ENCODE data around the gene CHERP. TPM values are rescaled to one million over a fixed set of nuclear protein-coding genes. Genes with fewer than 3 reads are reported as not detected.
"Not testable (repeated sequence)": the region's sequence is repeated elsewhere in the genome, so short reads cannot be mapped to it uniquely, and the experiment has no call there.

Gene CHERP
- polyA plus RNA-seq, 3 donors: 28.9 to 30.1 (median 29.4) TPM

DNA sequence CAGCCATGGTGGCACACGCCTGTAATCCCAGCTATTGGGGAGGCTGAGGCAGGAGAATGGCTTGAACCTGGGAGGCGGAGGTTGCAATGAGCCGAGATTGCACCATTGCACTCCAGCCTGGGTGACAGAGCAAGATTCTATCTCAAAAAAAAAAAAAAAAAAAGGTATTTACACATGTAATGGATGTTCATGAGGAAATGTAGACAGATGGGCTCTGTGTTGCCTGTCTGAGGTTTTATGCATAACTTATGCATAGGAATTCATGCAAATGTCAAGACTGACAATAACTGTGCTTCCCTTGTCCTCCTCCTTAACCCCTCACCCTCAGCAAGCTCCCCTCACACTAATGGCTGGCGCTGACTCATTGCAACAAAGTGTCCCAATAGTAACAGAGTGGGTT is 55.8 kb downstream of the CHERP start:
- not testable (repeated sequence) for DNase-seq (ENCODE audit: low read depth in 3 of 3, low spot score in 2 of 3)

DNA sequence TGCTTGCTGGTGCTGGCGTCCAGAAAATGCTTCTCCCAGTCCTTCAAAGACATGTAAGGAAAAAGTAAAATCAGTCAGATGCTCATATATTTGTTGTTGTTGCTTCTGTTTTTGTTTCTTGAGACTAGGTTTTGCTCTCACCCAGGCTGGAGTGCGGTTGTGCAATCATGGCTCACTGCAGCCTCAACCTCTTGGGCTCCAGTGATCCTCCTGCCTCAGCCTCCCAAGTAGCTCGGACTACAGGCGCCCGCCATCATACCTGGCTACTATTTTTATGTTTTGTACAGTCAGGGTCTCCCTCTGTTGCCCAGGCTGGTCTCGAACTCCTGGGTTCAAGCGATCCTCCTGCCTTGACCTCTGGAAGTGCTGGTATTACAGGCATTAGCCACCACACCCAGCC is 59.5 kb downstream of the CHERP start:
- no peak for DNase-seq (ENCODE audit: low read depth in 3 of 3, low spot score in 2 of 3)

DNA sequence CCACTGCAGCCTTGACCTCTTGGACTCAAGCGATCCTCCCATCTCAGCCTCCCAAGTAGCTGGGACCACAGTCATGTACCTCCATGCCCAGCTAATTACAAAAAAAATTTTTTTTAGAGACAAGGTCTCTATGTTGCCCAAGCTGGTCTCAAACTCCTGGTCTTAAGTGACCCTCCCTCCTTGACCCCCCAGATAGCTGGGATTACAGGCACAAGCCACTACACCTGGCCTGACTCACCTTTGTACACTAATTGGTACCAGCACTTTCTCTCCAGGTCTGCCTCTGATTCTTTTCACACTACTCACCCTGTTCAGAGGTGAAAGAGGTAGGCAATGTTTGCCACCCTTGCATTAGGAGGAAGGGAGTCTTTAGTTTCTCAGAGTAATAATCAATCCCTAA is 64.9 kb downstream of the CHERP start:
- DNase-seq (ENCODE audit: low read depth in 3 of 3, low spot score in 2 of 3): no peak

DNA sequence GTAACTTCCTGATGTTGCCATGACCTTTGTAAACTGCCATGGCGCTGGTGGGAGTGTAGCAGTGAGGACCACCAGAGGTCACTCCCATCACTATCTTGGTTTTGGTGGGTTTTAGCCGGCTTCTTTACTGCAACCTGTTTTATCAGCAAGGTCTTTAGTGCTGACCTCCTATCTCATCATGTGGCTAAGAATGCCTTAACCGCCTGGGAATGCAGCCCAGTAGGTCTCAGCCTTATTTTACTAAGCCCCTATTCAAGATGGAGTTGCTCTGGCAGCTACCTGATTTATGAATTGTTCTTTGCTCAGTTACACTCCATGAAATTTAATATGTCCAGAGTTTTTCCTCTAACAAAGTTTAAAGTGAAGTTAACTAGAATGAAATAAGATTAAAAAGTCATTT is 65.8 kb downstream of the CHERP start:
- no peak for DNase-seq (ENCODE audit: low read depth in 3 of 3, low spot score in 2 of 3)

DNA sequence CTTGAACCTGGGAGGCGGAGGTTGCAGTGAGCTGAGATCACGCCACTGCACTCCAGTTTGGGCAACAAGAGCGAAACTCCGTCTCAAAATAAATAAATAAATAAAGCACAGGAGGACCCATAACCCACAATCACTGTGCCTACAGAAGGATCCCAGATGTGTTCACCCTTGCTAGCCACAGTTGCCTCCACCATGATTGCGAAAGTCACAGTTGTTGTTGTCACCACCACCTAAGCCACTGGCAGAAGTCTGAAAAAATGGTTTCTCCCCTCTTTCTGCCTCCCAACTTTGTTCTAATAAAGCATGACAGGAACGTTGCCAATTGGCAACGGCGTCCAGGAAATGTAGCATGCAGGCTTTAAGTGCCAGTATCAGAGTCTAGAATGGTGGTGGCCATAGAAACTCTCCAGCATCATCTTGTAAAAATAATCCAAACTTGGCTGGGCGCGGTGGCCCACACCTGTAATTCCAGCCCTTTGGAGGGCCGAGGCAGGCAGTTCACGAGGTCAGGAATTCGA is 68.3 kb downstream of the CHERP start:
- no peak for DNase-seq (ENCODE audit: low read depth in 3 of 3, low spot score in 2 of 3)

DNA sequence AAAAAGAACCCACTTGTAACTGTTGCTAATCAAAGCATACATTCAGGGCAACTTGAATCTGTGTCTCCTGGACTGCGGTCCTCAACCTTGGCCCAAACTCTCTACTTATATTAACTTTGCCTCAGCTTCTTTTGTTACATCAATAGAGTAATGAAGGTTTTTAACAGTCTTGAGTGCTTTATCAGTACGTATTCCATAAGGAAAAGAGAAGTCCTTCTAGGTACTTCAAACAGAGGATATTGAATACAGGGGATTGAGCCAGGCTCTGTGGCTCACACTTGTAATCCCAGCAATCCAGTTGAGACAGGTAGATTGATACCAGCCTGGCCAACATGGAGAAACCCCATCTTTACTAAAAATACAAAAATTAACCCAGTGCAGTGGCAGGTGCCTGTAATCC is 69.2 kb downstream of the CHERP start:
- no peak for DNase-seq (ENCODE audit: low read depth in 3 of 3, low spot score in 2 of 3)

DNA sequence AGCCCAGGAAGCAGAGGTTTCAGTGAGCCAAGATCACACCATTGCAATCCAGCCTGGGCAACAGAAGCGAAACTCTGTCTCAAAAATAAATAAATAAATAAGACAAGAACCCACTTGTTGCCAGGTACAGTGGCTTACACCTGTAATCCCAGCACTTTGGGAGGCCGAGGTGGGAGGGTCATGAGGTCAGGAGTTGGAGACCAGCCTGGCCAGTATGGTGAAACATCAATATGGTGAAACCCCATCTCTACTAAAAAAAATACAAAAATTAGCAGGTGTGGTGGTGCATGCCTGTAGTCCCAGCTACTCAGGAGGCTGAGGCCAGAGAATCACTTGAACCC is 69.7 kb downstream of the CHERP start:
- DNase-seq (ENCODE audit: low read depth in 3 of 3, low spot score in 2 of 3): not testable (repeated sequence)

DNA sequence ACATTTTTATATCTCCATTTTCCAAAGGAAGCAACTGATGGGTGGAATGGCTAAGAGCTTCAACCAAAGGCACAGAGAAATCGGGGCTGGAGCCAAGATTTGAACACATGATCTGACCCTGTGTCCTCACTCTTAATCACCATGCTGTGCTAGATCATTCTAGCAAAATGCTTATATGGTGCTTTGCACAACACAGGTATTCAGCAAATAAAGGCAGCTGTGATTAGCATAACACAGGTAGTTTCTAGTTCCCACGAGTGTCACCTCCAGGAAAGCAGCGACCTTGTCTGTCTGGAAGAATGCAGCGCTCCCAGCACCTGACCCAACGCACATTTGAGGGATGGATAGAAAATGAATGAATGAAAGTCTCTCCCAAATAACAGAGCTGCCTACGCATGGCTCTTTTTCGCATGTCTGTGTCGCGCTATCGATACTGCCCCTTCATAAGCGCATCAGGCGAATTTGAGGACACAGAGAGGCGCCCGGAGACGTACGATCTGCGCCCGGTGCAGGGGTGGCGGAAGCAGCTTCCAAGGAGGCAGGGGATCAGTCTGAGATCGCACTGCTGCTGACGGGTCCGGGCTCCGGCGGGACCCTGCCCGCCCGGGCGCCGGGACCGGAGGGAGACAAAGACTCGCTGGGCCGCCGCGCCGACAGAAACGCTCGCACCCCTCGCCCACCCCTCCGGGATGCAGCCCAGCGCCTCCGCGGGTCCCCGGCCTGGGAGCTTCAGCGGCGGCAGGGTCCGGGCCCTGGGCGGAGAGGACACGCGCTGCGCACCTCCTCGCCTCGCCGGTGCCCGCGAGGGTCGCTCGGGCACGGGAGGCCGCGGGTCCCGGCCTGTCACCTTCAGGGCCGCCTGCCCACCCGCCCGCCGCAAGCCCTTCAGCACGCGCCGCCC is 71.1 kb downstream of the CHERP start:
- DNase-seq (ENCODE audit: low read depth in 3 of 3, low spot score in 2 of 3): no peak

DNA sequence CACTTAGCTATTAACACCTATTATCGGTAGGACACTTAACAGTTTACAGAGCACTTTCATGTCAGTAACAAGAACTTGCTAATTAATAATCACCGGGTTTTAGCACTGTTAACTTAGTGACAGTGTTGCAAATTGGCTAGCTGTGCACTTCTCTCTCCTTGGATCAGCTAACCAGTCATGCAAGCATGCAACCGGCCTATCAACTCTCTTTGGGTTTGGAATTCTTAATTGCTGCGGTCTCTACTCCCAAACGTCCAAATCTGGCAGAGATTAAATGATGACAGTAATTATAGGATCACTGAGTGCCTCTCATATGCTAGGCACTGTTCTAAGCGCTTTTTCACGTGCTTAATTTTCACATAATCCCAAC is 71.7 kb downstream of the CHERP start:
- no peak for DNase-seq (ENCODE audit: low read depth in 3 of 3, low spot score in 2 of 3)

Other genes starting within 250 kb of the CHERP start
- gene KLF2, start 217.6 kb downstream of the CHERP start, polyA plus RNA-seq (ENCODE audit: insufficient read length in 3 of 3): 10 to 100 TPM; 17.5 to 22.4 (median 20.1) TPM
- gene EPS15L1, start 70.5 kb downstream of the CHERP start, polyA plus RNA-seq (ENCODE audit: insufficient read length in 3 of 3): 10 to 100 TPM; 24.9 to 29.3 (median 25.6) TPM
- gene CALR3, start 46.3 kb downstream of the CHERP start, polyA plus RNA-seq (ENCODE audit: insufficient read length in 3 of 3): under 1 TPM in 1 of 3 donors, not detected in 2; 0.12 TPM
- gene C19orf44, start 46.0 kb downstream of the CHERP start, polyA plus RNA-seq (ENCODE audit: insufficient read length in 3 of 3): 10 to 100 TPM; 10.9 to 14.9 (median 13.3) TPM
- 10 to 100 TPM; 40.0 to 42.8 (median 42.4) TPM for gene SLC35E1, start 30.0 kb upstream of the CHERP start, polyA plus RNA-seq (ENCODE audit: insufficient read length in 3 of 3)
- 1 to 10 TPM; 5.8 to 6.4 (median 5.9) TPM for gene MED26, start 85.8 kb upstream of the CHERP start, polyA plus RNA-seq (ENCODE audit: insufficient read length in 3 of 3)
- 100 to 1,000 TPM; 105 to 113 (median 110) TPM for gene SMIM7, start 117.7 kb upstream of the CHERP start, polyA plus RNA-seq (ENCODE audit: insufficient read length in 3 of 3)
- gene TMEM38A, start 118.7 kb upstream of the CHERP start, polyA plus RNA-seq (ENCODE audit: insufficient read length in 3 of 3): 1 to 10 TPM; 7.9 to 9.3 (median 8.0) TPM
- gene NWD1, start 177.4 kb upstream of the CHERP start, polyA plus RNA-seq (ENCODE audit: insufficient read length in 3 of 3): under 1 TPM; 0.04 to 0.06 (median 0.04) TPM

All from right renal cortex interstitium (tissue), 3 donors.